ENCODE measurements around the gene GLO1. TPM values are rescaled to one million over a fixed set of nuclear protein-coding genes. Genes with fewer than 3 reads are reported as not detected.
A peak's percentile ranks its signal among the peaks of the same experiment; 100 is the strongest.

The GLO1 gene
- polyA plus RNA-seq, result 100 to 1,000 TPM in 2 of 3 donors, 10 to 100 TPM in 1; 87.1 to 186 (median 128) TPM

DNA sequence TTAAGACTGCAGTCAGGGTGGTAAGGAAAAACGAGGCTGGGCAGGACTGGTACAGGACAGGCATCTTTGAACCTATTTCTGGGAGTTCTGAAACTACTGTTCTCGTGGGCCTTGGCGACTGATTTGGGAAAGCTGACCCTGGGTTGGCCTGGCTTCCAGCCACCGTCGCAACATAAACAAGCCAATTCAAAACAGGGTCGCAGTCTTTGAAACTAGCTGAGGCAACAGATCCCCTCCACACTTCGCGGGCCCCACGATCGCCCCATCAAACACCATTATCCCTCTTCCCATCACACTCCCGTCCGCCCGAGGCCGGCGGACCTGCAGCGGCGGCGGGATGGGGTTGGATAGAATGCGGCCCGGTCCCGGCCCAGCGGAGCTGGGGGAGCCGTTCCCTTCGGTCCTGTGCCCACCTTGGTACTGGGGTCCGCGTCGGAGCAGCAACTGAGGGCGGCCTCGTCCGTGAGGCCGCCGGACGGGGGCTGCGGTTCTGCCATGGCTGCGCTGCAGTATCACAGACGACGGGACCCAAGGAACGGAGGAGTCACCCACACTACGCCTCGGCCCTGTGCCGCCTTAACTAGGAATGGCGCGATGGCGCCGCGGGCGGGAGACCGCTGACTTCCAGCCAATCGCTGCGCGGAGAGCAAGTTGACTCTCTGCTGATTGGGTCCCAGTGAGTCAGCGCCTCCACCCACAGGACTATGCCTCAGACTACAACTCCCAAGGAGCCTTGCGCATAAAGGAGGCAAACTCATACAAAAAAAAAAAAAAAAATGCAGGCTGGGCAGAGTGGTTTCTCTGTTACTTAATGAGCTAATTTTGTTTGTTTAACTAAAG is at the start of gene GLO1:
Gene GLO1, minus strand, starts transcription at position 588 of the 840 bp plus-strand sequence. Its CDS starts 91 bp downstream, at position 497.
- peaks cover 3 to 11% (median 8%) of the 10 kb centered on the region in 6 donors for H3K9me3 Mint-ChIP-seq
- peak; percentile 94 for DNase-seq
- H3K27ac Mint-ChIP-seq, result peak within 1 kb of the TSS; percentile 81 to 93 (median 90)
- H3K4me3 Mint-ChIP-seq, result peak within 1 kb of the TSS; percentile 90 to 95 (median 94)
- peaks cover 8 to 19% (median 14%) of the 10 kb centered on the region in 3 donors for H3K36me3 Mint-ChIP-seq
- peaks cover 5 to 12% (median 9%) of the 10 kb centered on the region in 3 donors for H3K27me3 Mint-ChIP-seq (ENCODE audit: low read depth in 3 of 3)
- H3K4me1 Mint-ChIP-seq, result peaks cover 30 to 48% of the 10 kb centered on the region in 2 donors

DNA sequence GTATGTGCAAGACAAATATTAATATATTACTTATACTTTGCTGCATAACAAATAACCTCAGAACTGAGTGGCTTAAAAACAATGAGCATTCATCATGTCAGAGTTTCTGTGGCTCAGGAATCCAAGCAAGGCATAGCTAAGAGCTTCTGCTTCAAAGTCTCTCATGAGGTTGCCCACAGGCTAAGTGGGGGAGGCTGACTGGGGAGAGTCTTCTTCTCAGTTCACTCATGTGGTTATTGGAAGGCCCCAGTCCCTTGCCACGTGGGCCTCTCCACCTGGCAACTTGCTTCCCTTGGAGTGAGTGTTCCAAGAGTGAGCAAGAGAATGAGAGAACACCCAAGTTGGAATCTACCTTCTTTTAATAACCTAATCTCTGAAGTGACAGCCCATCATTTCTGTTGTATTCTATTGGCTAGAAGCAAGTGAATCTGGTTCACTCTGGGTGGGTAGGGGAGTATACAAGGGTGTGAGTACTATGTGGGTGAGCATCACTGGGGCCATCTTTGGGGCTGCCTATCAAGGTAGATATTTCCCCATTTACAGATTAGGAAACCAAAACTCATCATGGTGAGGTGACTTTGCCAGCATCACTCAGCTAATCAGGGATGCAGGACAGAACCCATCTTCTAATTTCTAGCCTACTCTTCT is 48.1 kb upstream of the GLO1 start:
- H3K9me3 Mint-ChIP-seq, result no peaks in the 10 kb centered on the region
- peaks cover 2 to 4% (median 4%) of the 10 kb centered on the region in 3 donors for H3K27me3 Mint-ChIP-seq (ENCODE audit: low read depth in 3 of 3)
- DNase-seq, result no peak
- H3K4me1 Mint-ChIP-seq, result no peaks in the 10 kb centered on the region
- no peak overlapping the region for H3K4me3 Mint-ChIP-seq
- no peak overlapping the region for H3K27ac Mint-ChIP-seq
- H3K36me3 Mint-ChIP-seq, result no peaks in the 10 kb centered on the region

DNA sequence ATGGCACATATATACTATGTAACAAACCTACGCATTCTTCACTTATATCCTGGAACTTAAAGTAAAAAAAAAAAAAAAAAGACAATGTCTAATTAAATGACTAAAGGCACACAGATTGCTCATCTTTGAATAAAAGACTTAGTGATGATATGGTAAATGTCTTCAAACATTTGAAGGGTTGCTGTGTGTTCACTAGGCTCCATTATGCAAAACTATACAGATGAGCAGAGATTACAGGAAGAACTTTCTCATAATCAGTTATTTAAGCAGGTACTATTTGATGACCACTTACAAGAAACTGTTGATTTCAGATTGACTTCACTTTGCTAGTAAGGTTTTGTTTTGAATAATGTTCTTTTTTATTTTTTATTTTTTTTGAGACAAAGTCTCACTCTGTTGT is 46.5 kb upstream of the GLO1 start:
- no peaks in the 10 kb centered on the region for H3K36me3 Mint-ChIP-seq
- peaks cover 2 to 4% (median 4%) of the 10 kb centered on the region in 3 donors for H3K27me3 Mint-ChIP-seq (ENCODE audit: low read depth in 3 of 3)
- no peak overlapping the region for H3K4me3 Mint-ChIP-seq
- DNase-seq, result no peak
- no peak overlapping the region for H3K27ac Mint-ChIP-seq
- no peaks in the 10 kb centered on the region for H3K4me1 Mint-ChIP-seq
- H3K9me3 Mint-ChIP-seq, result no peaks in the 10 kb centered on the region

DNA sequence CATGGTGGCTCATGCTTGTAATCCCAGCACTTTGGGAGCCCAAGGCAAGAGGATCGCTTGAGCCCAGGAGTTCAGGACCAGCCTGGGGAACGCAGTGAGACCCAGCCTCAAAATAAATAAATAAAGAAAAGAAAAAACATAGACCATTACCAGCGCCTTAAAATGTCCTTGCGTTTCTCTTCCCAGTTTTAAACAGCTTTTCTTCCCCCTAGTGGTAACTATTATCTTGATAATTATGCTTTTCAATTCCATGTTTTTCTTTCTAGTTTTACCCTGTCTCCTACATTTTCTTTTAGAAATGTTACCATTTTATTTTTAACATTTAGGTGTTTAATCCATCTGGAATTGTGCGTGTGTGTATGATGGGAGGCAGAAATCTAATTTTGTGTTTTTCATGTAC is 36.6 kb upstream of the GLO1 start:
- peaks cover 7 to 13% (median 7%) of the 10 kb centered on the region in 3 donors for H3K27me3 Mint-ChIP-seq (ENCODE audit: low read depth in 3 of 3)
- H3K36me3 Mint-ChIP-seq, result no peaks in the 10 kb centered on the region
- no peak overlapping the region for H3K4me3 Mint-ChIP-seq
- DNase-seq, result no peak
- H3K4me1 Mint-ChIP-seq, result no peaks in the 10 kb centered on the region
- H3K27ac Mint-ChIP-seq, result no peak overlapping the region
- no peaks in the 10 kb centered on the region for H3K9me3 Mint-ChIP-seq

DNA sequence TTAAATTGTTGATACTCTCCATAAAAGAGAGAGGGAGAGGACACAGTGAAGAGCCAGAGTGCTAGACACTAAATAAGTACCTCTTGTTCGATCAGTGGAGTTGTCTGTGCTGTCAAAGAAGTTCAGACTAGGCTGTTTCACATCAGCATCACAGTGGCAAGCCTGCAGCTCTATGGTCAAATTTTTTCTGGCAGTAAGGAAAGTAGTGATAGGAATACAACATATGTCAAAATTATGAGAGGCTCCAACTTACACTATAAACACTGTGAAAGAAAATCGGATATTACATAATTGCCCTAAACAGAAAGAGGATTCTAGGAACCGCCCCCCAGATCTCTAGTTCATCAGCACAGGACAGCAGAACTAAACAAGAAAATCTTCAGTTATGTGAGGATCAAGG is 35.3 kb upstream of the GLO1 start:
- no peak overlapping the region for H3K4me3 Mint-ChIP-seq
- no peak for DNase-seq
- H3K27ac Mint-ChIP-seq, result no peak overlapping the region
- no peaks in the 10 kb centered on the region for H3K4me1 Mint-ChIP-seq
- no peaks in the 10 kb centered on the region for H3K9me3 Mint-ChIP-seq
- no peaks in the 10 kb centered on the region for H3K36me3 Mint-ChIP-seq
- H3K27me3 Mint-ChIP-seq (ENCODE audit: low read depth in 3 of 3), result peaks cover 6 to 13% (median 9%) of the 10 kb centered on the region in 3 donors

DNA sequence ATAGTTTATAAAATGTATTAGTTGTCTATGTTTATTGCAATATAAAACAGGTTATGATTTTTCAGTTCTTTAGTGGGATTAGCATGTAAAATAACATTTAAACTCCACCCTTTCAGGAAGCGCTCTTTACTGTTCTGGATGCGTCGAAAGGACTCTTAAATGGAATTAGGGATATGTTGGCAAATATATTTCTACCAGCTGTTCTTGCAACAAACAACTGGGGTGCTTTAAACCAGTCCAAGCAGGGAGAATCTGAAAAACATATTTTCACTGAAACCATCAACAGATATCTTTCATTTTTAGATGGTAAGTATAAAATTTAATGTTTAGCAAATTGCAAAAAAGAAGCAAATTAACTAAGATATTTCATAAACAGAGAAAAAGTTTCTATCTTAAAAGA is 34.0 kb upstream of the GLO1 start:
- Mint-ChIP-seq H3K36me3 (no peaks in the 10 kb centered on the region), H3K4me1 (no peaks in the 10 kb centered on the region), H3K27ac (no peak overlapping the region), H3K4me3 (no peak overlapping the region), H3K9me3 (no peaks in the 10 kb centered on the region), H3K27me3 (ENCODE audit: low read depth in 3 of 3) (peaks cover 3 to 10% (median 8%) of the 10 kb centered on the region in 3 donors)
- no peak for DNase-seq

DNA sequence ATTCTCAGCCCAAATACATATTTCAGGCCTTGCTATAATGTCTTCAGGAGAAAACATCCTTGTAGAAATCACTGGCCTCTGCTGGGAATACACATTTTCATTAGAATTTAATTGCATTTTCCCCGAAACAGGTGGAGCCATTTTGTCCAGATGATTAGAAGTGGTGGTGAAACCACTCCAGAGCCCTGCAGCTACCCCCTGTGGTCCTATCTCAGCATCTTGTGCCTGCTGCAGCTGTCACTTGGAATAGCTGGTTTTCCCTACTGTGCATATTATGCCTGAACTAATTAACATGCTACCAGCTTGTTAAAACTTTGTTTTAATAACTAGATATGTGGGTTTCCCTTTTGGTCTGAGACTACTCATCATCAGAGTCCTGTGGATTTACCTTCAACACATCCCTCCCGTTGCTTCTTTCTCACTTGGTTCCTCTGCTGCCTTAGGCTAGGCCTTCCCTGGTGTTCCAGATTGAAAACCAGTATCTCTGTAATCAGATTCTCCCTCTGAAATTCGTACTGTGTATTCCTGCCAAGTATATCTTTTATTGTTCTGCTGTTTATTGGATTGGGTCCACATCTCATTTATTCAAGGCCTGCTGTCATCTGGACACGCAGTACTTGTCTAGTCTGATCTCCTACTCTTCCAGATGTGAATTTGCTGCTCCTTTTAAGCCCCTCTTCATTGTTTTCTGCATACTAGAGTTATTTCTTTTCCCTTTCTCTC is 27.4 kb upstream of the GLO1 start:
- Mint-ChIP-seq H3K27me3 (ENCODE audit: low read depth in 3 of 3) (peaks cover 3 to 6% (median 4%) of the 10 kb centered on the region in 3 donors), H3K4me1 (peaks cover 5 to 8% of the 10 kb centered on the region in 2 donors), H3K36me3 (peaks cover 0 to 3% (median 0%) of the 10 kb centered on the region in 3 donors), H3K4me3 (no peak overlapping the region), H3K27ac (no peak overlapping the region), H3K9me3 (no peaks in the 10 kb centered on the region)
- no peak for DNase-seq

DNA sequence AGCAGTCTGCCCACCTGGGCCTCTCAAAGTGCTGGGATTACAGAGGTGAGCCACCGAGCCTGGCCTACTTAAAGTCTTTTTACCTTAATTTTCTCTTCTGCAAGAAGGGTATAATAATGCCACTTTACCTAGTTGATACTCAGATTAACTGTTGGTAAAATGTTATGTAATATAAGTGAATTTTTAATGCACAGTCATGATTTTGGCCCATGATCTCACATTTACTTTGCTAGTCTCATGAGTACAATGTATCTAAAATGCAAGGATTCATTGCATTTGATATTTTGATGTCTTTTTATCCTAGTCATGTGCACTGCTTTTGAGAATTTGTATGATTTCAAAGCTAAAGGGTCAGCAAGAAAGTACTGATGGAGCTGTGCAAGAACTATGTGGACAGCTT is 25.3 kb upstream of the GLO1 start:
- H3K9me3 Mint-ChIP-seq, result no peaks in the 10 kb centered on the region
- DNase-seq, result no peak
- no peak overlapping the region for H3K27ac Mint-ChIP-seq
- peaks cover 0 to 3% (median 0%) of the 10 kb centered on the region in 3 donors for H3K36me3 Mint-ChIP-seq
- H3K27me3 Mint-ChIP-seq (ENCODE audit: low read depth in 3 of 3), result peaks cover under 1 to 4% (median 2%) of the 10 kb centered on the region in 3 donors
- peaks cover 6 to 11% of the 10 kb centered on the region in 2 donors for H3K4me1 Mint-ChIP-seq
- H3K4me3 Mint-ChIP-seq, result no peak overlapping the region

DNA sequence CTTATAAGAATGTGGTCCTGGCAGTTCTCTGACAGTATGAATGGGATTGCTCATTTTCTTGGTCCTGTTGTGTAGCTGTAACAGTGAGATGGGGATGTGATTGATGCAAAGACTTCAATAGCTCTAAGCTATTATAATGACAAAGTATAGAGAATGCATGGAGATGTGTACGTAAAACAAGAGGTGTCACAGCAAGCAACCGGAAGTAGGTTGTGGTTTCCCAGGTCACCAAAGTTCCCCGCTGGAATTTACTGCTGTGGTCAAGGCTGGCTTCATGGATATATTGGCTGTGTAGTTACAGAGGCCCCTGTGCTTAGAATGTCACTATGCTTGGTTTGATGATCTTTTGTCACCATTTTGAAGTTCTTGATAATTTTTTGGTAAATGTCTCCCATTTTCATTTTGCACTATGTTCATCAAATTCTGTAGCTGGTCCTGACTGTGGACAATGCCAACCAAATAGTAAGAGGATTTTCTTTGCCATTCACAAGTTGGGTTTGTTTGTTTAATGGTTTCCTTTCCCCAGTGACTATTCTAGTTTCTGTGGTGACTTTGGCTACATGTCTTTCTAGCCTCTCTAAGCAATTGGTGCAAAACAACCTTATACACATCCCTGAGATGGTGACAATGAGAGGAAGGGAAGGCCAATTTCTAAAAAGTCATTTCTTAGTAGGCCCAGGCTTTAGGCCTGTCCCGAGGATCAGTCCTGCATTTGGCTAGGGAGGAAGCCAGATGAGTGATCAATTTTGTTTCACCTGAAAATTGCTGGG is 22.7 kb upstream of the GLO1 start:
- no peak for DNase-seq
- Mint-ChIP-seq H3K36me3 (peaks cover 0 to 3% (median 0%) of the 10 kb centered on the region in 3 donors), H3K27ac (no peak overlapping the region), H3K9me3 (peaks cover 0 to 2% (median 0%) of the 10 kb centered on the region in 6 donors), H3K27me3 (ENCODE audit: low read depth in 3 of 3) (peaks cover 0 to 4% (median 2%) of the 10 kb centered on the region in 3 donors), H3K4me1 (peaks cover 6 to 11% of the 10 kb centered on the region in 2 donors), H3K4me3 (no peak overlapping the region)

DNA sequence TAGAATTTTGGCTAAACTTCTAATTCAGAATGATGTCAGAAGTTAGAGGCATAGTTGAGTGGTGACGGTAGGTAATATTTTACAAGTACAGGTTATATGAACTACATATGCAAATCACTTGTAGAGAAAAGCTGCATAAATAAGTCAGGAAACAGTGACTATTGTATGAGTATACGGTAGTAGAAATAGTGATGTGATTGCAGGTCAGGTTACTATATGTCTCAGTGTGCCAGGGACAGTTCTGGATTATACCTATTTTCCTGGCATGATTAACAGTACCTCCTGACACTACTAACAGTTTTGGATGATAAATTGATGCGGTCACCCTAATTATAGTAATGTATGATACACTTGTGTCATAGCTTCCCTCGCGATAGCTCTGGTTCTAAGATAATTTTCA is 21.4 kb upstream of the GLO1 start:
- no peak for DNase-seq
- no peak overlapping the region for H3K27ac Mint-ChIP-seq
- H3K4me1 Mint-ChIP-seq, result peaks cover 6 to 11% of the 10 kb centered on the region in 2 donors
- H3K9me3 Mint-ChIP-seq, result peaks cover 0 to 7% (median 0%) of the 10 kb centered on the region in 6 donors
- H3K36me3 Mint-ChIP-seq, result peaks cover 0 to 3% (median 0%) of the 10 kb centered on the region in 3 donors
- no peak overlapping the region for H3K4me3 Mint-ChIP-seq
- H3K27me3 Mint-ChIP-seq (ENCODE audit: low read depth in 3 of 3), result peaks cover 0 to 10% (median 0%) of the 10 kb centered on the region in 3 donors

DNA sequence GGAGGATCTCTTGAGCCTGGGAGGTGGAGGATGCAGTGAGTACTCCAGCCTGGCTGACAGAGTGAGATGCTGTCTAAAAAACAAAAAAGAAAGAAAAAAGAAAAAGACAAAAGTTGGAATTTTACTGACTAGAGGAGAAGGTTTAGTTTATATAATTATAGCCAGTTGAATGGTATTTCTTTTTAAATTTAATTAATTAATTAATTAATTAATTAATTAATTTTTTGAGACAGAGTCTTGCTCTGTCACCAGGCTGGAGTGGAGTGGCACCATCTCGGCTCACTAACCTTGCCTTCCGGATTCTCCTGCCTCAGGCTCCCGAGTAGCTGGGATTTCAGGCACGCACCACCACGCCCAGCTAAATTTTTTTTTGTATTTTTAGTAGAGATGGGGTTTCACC is 20.8 kb upstream of the GLO1 start:
- Mint-ChIP-seq H3K27ac (no peak overlapping the region), H3K27me3 (ENCODE audit: low read depth in 3 of 3) (peaks cover 0 to 14% (median 3%) of the 10 kb centered on the region in 3 donors), H3K9me3 (peaks cover 0 to 7% (median 0%) of the 10 kb centered on the region in 6 donors), H3K36me3 (peaks cover 0 to 3% (median 0%) of the 10 kb centered on the region in 3 donors), H3K4me1 (peaks cover 6 to 11% of the 10 kb centered on the region in 2 donors), H3K4me3 (no peak overlapping the region)
- DNase-seq, result no peak

DNA sequence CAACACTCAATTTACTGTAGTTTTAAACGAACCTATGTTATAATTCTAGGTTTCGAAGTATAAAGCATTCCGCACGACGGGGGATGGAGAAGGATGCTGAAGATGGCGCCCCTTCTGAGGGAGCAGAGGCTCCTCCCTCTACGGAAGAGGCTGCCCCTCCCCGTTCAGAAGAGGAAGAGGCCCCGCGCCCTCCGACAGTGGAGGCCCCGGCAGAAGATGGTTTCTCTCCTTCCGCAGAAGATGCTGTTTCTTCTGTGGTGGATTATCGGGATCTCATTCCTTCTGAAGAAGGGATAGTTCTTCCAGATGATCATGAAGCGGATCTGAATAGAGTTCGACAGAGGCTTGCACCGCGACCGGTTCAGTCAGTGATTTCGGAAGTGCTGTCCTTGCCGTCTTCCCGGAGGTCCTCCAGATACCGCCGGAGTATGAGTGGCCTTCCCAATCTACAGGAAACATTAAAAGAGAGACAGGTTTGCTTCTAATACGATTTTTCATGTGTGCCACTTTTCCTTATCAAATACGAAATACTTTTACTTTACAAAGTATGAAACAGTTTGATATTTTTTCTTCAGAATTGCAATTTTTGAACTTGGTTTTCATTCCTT is 19.9 kb upstream of the GLO1 start:
- peaks cover 0 to 3% (median 0%) of the 10 kb centered on the region in 3 donors for H3K36me3 Mint-ChIP-seq
- H3K27ac Mint-ChIP-seq, result no peak overlapping the region

More for the DNA sequence above, 19.9 kb upstream of the GLO1 start:
- H3K27me3 Mint-ChIP-seq (ENCODE audit: low read depth in 3 of 3), result peaks cover 0 to 15% (median 4%) of the 10 kb centered on the region in 3 donors
- no peak for DNase-seq
- peaks cover 0 to 7% (median 0%) of the 10 kb centered on the region in 6 donors for H3K9me3 Mint-ChIP-seq
- H3K4me1 Mint-ChIP-seq, result peaks cover 6 to 11% of the 10 kb centered on the region in 2 donors
- H3K4me3 Mint-ChIP-seq, result no peak overlapping the region
